Activated naive CD8-positive, alpha-beta T cell treated with anti-CD3 and anti-CD28 coated beads for 36 hours (primary cell): Measurements from ENCODE around the gene UBE2G1. TPM values are rescaled to one million over a fixed set of nuclear protein-coding genes. Genes with fewer than 3 reads are reported as not detected.
"Not testable (repeated sequence)": the region's sequence is repeated elsewhere in the genome, so short reads cannot be mapped to it uniquely, and the experiment has no call there.

Experiments used
- DNase-seq: peaks from one replicate; pipeline ENCODE4 v3.0.0; 2021
- H3K27ac Mint-ChIP-seq: one replicate; pipeline ENCODE4 v1.8.0; 2022; ENCODE audit warnings: mild to moderate bottlenecking, moderate library complexity, mixed read lengths
- H3K27me3 Mint-ChIP-seq: one replicate; pipeline ENCODE4 v1.8.0; 2022; ENCODE audit warnings: mild to moderate bottlenecking, mixed read lengths
- H3K36me3 Mint-ChIP-seq: one replicate; pipeline ENCODE4 v1.8.0; 2021; ENCODE audit warnings: mild to moderate bottlenecking, mixed read lengths
- H3K4me1 Mint-ChIP-seq: one replicate; pipeline ENCODE4 v1.8.0; 2021; ENCODE audit warnings: mixed read lengths
- H3K4me3 Mint-ChIP-seq: one replicate; pipeline ENCODE4 v1.8.0; 2022; ENCODE audit warnings: mild to moderate bottlenecking, moderate library complexity, mixed read lengths
- H3K9me3 Mint-ChIP-seq: one replicate; pipeline ENCODE4 v1.8.0; 2022; ENCODE audit warnings: mixed read lengths
- total RNA-seq, 2 experiments: library from RNA; stranded (reverse); gene quantifications; one replicate each; pipeline ENCODE4 v1.2.3, GENCODE V29; 2021

Gene UBE2G1
- total RNA-seq, 2 experiments from 2014 or later = 58.8 to 63.9 TPM

DNA sequence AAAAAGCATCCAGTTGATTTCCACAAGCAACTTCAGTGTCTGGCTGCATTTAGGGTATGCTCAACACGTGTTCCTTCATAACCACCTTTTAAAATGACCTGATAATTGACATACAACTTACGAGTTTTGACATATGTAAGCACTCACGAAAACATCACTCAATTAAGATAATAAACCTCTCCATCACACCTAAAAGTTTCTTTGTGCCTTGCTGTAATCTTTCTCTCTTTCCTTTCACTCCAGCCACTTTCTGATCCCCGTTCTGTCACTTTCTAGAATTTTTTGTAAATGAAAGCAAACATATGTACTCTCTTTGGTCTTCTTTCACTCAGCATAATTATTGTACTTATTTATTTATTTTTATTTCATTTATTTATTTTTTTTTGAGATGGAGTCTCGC, 20.7 kb upstream of the UBE2G1 start:
- Mint-ChIP-seq H3K4me1 (no peaks in the 10 kb centered on the region), H3K27me3 (no peaks in the 10 kb centered on the region), H3K27ac (no peak overlapping the region), H3K9me3 (no peaks in the 10 kb centered on the region), H3K36me3 (no peaks in the 10 kb centered on the region), H3K4me3 (no peak overlapping the region)
- DNase-seq = no peak

DNA sequence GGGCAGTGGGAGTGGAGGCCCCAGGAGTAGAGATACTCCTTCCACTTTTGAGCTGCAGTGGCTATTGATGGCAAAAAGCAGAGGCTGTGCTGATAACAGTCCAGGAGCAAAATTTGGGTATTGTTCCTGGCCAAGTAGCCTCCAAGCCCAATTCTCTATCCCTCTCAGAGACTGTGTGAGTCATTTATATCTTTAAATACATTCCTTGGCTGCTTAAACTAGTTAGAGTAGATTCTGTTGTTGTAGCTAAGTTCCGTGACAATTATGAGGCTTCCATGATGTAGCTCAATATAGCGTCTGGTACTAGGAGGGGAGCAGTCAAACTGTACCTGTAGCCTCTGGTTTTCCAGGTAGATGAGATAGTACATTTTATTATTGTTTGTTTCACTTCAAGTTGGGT, 19.9 kb upstream of the UBE2G1 start:
- Mint-ChIP-seq H3K27me3 (no peaks in the 10 kb centered on the region), H3K4me3 (no peak overlapping the region), H3K27ac (no peak overlapping the region)

DNA sequence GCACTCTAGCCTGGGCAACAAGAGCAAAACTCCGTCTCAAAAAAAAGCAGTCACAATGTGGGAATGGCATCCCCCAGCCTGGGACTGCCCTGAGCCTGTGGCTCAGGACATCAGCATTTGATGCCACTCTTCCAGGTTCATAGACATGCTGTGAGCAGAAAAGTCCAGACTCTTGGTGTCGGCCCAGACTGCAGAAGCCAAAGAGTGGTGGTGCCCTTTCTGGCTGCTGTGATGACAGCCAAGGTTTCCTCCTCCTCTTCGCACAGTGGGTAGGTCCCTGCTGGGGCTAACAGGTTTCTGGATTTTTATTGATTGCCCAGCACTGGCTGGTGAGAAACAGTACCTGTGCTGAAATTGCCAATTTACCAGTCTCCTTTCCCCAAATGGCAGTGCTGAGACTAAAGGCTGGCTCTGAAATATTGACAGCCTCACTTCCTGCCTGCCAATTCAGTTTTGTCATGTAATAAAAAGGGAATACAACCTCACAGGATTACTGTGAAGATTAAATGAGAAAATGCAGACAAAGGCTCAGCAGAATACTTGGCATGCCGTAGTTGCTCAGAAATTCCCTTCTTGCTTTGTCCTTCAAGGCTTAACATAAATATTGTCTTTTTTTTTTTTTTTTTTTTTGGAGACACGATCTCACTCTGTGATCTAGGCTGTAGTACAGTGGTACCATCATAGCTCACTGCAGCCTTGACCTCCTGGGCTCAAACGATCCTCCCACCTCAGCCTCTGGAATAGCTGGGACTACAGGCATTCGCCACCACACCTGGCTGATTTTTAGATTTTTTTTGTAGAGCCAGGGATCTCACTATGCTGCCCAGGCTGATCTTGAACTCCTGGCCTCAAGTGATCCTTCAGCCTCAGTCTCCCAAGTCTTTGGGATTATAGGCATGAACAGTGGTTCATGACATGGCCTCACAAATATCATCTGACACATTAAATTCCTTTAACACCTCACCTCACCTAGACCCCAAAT, 15.5 kb upstream of the UBE2G1 start:
- peaks cover 2% of the 10 kb centered on the region for H3K27me3 Mint-ChIP-seq
- H3K4me1 Mint-ChIP-seq = peaks cover 10% of the 10 kb centered on the region
- no peak overlapping the region for H3K4me3 Mint-ChIP-seq
- H3K9me3 Mint-ChIP-seq = no peaks in the 10 kb centered on the region
- H3K27ac Mint-ChIP-seq = no peak overlapping the region
- no peak for DNase-seq
- H3K36me3 Mint-ChIP-seq = no peaks in the 10 kb centered on the region

More for the DNA sequence above, 19.9 kb upstream of the UBE2G1 start:
- peaks cover 4% of the 10 kb centered on the region for H3K4me1 Mint-ChIP-seq
- no peak for DNase-seq
- H3K36me3 Mint-ChIP-seq = no peaks in the 10 kb centered on the region
- H3K9me3 Mint-ChIP-seq = no peaks in the 10 kb centered on the region

GRCh38 chr17:4378626-4379025, 12.2 kb upstream of the UBE2G1 start:
- Mint-ChIP-seq H3K27ac (no peak overlapping the region), H3K4me1 (peaks cover 23% of the 10 kb centered on the region), H3K27me3 (peaks cover 2% of the 10 kb centered on the region), H3K9me3 (no peaks in the 10 kb centered on the region), H3K4me3 (no peak overlapping the region), H3K36me3 (no peaks in the 10 kb centered on the region)
- no peak for DNase-seq

GRCh38 chr17:4377247-4377646, 10.8 kb upstream of the UBE2G1 start:
- not testable (repeated sequence) for H3K27ac Mint-ChIP-seq, H3K27me3 Mint-ChIP-seq, H3K9me3 Mint-ChIP-seq, H3K4me3 Mint-ChIP-seq, H3K36me3 Mint-ChIP-seq, DNase-seq
- peaks cover 25% of the 10 kb centered on the region for H3K4me1 Mint-ChIP-seq

DNA sequence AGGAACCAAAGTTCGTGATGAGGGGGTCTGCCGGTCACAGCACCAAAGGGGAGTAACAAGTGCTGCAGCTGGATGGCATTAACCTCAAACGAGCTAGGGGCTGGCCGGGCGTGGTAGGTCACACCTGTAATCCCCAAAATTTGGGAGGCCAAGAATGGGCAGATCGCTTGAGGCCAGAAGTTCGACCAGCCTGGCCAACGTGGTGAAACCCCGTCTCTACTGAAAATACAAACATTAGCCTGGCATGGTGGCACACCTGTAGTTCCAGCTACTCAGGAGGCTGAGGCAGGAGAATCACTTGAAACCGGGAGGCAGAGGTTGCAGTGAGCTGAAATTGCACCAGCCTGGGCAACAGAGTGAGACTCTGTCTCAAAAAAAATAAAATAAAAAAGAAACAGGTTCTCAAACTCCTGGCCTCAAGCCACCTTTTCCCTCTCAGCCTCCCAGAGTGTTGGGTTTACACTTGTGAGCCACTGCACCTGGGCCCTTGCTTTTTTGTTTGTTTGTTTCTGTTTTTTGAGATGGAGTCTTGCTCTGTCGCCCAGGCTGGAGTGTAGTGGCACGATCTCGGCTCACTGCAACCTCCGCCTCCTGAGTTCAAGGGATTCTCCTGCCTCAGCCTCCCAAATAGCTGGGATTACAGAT, 9.4 kb upstream of the UBE2G1 start:
- H3K27me3 Mint-ChIP-seq, DNase-seq, H3K9me3 Mint-ChIP-seq, H3K36me3 Mint-ChIP-seq, H3K4me3 Mint-ChIP-seq: not testable (repeated sequence)
- H3K27ac Mint-ChIP-seq = peak overlapping the region; percentile 82
- H3K4me1 Mint-ChIP-seq = peaks cover 18% of the 10 kb centered on the region

GRCh38 chr17:4375039-4375748, 8.7 kb upstream of the UBE2G1 start:
- peaks cover 18% of the 10 kb centered on the region for H3K4me1 Mint-ChIP-seq
- no peaks in the 10 kb centered on the region for H3K27me3 Mint-ChIP-seq
- H3K4me3 Mint-ChIP-seq = peak overlapping the region; percentile 33
- no peaks in the 10 kb centered on the region for H3K9me3 Mint-ChIP-seq
- no peaks in the 10 kb centered on the region for H3K36me3 Mint-ChIP-seq
- peak; percentile 73 for DNase-seq
- peak overlapping the region; percentile 82 for H3K27ac Mint-ChIP-seq

- no peaks in the 10 kb centered on the region for H3K9me3 Mint-ChIP-seq
- no peak overlapping the region for H3K27ac Mint-ChIP-seq
- DNase-seq = no peak
- no peaks in the 10 kb centered on the region for H3K27me3 Mint-ChIP-seq
- H3K4me1 Mint-ChIP-seq = peaks cover 15% of the 10 kb centered on the region
- H3K4me3 Mint-ChIP-seq = no peak overlapping the region
- H3K36me3 Mint-ChIP-seq = peaks cover 5% of the 10 kb centered on the region
Measured at GRCh38 chr17:4369557-4370230, 3.2 kb upstream of the UBE2G1 start.

- Mint-ChIP-seq H3K9me3 (no peaks in the 10 kb centered on the region), H3K27me3 (no peaks in the 10 kb centered on the region), H3K4me1 (peaks cover 14% of the 10 kb centered on the region), H3K36me3 (peaks cover 10% of the 10 kb centered on the region), H3K4me3 (no peak overlapping the region), H3K27ac (no peak overlapping the region)
- no peak for DNase-seq
Measured at GRCh38 chr17:4368341-4368740, 1.9 kb upstream of the UBE2G1 start.

- Mint-ChIP-seq H3K36me3 (peaks cover 17% of the 10 kb centered on the region), H3K4me1 (peaks cover 20% of the 10 kb centered on the region), H3K4me3 (peak overlapping the region; percentile 68), H3K27ac (peak overlapping the region; percentile 90)
- not testable (repeated sequence) for H3K9me3 Mint-ChIP-seq, DNase-seq, H3K27me3 Mint-ChIP-seq
Measured at GRCh38 chr17:4367177-4367576, 702 bp upstream of the UBE2G1 start.

GRCh38 chr17:4365628-4366326, 698 bp downstream of the UBE2G1 start:
- Mint-ChIP-seq H3K27me3 (no peaks in the 10 kb centered on the region), H3K4me1 (peaks cover 24% of the 10 kb centered on the region), H3K9me3 (no peaks in the 10 kb centered on the region), H3K4me3 (peak overlapping the region; percentile 68), H3K36me3 (peaks cover 19% of the 10 kb centered on the region), H3K27ac (no peak overlapping the region)
- no peak for DNase-seq

DNA sequence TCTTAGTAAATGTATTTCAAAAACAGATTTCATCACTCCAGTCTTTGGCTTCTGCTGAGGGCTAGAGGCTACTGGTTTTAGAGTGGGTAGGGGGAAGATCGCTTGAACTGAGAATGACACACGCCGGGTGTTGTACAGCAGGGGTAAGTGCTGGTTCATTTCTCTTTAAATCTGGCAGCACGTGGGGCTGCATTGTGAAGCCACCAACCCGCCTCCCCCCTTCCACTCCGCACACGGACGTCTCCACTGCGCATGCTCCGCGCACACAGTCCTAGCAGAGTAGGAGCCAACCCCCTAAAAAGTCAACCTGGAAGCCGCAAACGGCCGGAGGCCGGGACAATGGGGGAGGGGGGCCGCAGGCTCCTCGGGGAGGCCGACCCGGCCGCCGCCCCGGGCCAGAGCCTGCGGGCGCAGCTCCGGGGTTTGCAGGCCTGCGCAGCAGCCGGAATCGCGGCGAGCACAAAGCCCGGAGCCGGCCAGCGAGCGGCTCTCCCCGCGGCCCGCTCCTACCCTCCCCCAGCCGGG, 1.3 kb downstream of the UBE2G1 start:
- Mint-ChIP-seq H3K4me3 (peak overlapping the region; percentile 82), H3K9me3 (no peaks in the 10 kb centered on the region), H3K36me3 (peaks cover 19% of the 10 kb centered on the region), H3K27ac (peak overlapping the region; percentile 79), H3K27me3 (no peaks in the 10 kb centered on the region), H3K4me1 (peaks cover 29% of the 10 kb centered on the region)
- DNase-seq = peak; percentile 89

GRCh38 chr17:4364622-4365041, 1.8 kb downstream of the UBE2G1 start:
- H3K4me3 Mint-ChIP-seq = peak overlapping the region; percentile 82
- no peaks in the 10 kb centered on the region for H3K9me3 Mint-ChIP-seq
- H3K4me1 Mint-ChIP-seq = peaks cover 33% of the 10 kb centered on the region
- H3K27ac Mint-ChIP-seq = peak overlapping the region; percentile 79
- no peak for DNase-seq
- peaks cover 19% of the 10 kb centered on the region for H3K36me3 Mint-ChIP-seq
- H3K27me3 Mint-ChIP-seq = no peaks in the 10 kb centered on the region

DNA sequence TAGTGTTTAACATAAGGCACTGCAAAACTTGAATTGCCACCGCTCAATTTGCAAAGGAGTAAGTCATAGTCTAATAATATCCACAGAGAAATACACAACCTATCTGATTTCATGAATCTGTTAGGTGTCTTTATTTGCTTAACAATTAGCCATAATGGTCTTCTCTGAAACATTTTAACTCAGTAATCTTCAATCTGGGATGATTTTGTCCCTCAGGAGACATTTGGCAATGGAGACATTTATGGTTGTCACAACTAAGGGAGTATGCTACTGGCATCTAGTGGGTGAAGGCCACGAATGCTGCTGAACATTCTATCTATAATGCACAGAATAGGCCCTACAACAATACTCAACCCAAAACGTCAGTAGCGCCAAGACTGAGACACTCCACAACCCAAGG, 4.3 kb downstream of the UBE2G1 start:
- Mint-ChIP-seq H3K9me3 (no peaks in the 10 kb centered on the region), H3K36me3 (peaks cover 25% of the 10 kb centered on the region), H3K27me3 (no peaks in the 10 kb centered on the region), H3K4me3 (no peak overlapping the region), H3K4me1 (peaks cover 45% of the 10 kb centered on the region), H3K27ac (no peak overlapping the region)
- no peak for DNase-seq
